OCI-LY1 (cell line): Measurements from ENCODE around the gene KIRREL3.

Experiments
- H2AFZ ChIP-seq: fragments of 200-600 bp; sonication (generic), shearing (Covaris generic); 2 replicates; pipeline ENCODE4 v1.6.0; 2014; ENCODE audit warnings: antibody characterized with exemption, mild to moderate bottlenecking, low read length
- H3F3A ChIP-seq: fragments of 200-600 bp; sonication (generic), shearing (Covaris generic); 2 replicates; pipeline ENCODE4 v1.6.0; 2014; ENCODE audit warnings: mild to moderate bottlenecking, antibody characterized with exemption, low read length, moderate library complexity; ENCODE audit not compliant: insufficient read depth
- H3K27ac ChIP-seq: fragments of 200-600 bp; sonication (generic); 2 replicates; pipeline ENCODE4 v1.5.1; 2014; ENCODE audit warnings: low read length, mixed run types, mild to moderate bottlenecking, low read depth; ENCODE audit not compliant: poor library complexity, severe bottlenecking
- H3K27me3 ChIP-seq: fragments of 200-600 bp; sonication (generic); 2 replicates; pipeline ENCODE4 v1.6.0; 2014; ENCODE audit warnings: antibody characterized with exemption, mild to moderate bottlenecking, low read length, moderate library complexity; ENCODE audit not compliant: insufficient read depth
- H3K36me3 ChIP-seq: fragments of 200-600 bp; sonication (generic); 2 replicates; pipeline ENCODE4 v1.6.1; 2014; ENCODE audit warnings: mild to moderate bottlenecking, antibody characterized with exemption, low read length, moderate library complexity, mixed read lengths; ENCODE audit not compliant: insufficient read depth
- H3K4me1 ChIP-seq: fragments of 200-600 bp; sonication (generic); 2 replicates; pipeline ENCODE4 v1.5.1; 2014; ENCODE audit warnings: mild to moderate bottlenecking, low read length, moderate library complexity; ENCODE audit not compliant: insufficient read depth, severe bottlenecking
- H3K4me2 ChIP-seq: fragments of 200-600 bp; sonication (generic), shearing (Covaris generic); 2 replicates; pipeline ENCODE4 v1.6.1; 2014; ENCODE audit warnings: low read length
- H3K4me3 ChIP-seq: fragments of 200-600 bp; sonication (generic); 2 replicates; pipeline ENCODE4 v1.5.1; 2014; ENCODE audit warnings: low read length, low read depth, mild to moderate bottlenecking, mixed read lengths; ENCODE audit not compliant: poor library complexity, severe bottlenecking
- H3K79me2 ChIP-seq: fragments of 200-600 bp; shearing (Covaris generic); 2 replicates; pipeline ENCODE4 v1.6.1; 2016; ENCODE audit warnings: mixed run types, low read length, mixed read lengths; ENCODE audit not compliant: insufficient read depth
- H3K9ac ChIP-seq: fragments of 200-600 bp; sonication (generic), shearing (Covaris generic); 2 replicates; pipeline ENCODE4 v1.6.1; 2014; ENCODE audit warnings: mild to moderate bottlenecking, low read length, mixed read lengths
- H3K9me2 ChIP-seq: fragments of 200-600 bp; sonication (generic), shearing (Covaris generic); 2 replicates; pipeline ENCODE4 v1.6.1; 2014; ENCODE audit warnings: low read depth, mild to moderate bottlenecking, low read length, mixed read lengths
- H3K9me3 ChIP-seq: fragments of 200-600 bp; shearing (Covaris generic); 2 replicates; pipeline ENCODE4 v1.6.1; 2014; ENCODE audit warnings: low read length, mixed read lengths
- H4K20me1 ChIP-seq: fragments of 200-600 bp; sonication (generic), shearing (Covaris generic); 2 replicates; pipeline ENCODE4 v1.6.0; 2016; ENCODE audit warnings: mild to moderate bottlenecking, low read length; ENCODE audit not compliant: insufficient read depth
- CTCF ChIP-seq: fragments of 200-600 bp; sonication (generic), shearing (Covaris generic); IDR thresholded peaks from 2 replicates; pipeline ENCODE4 v1.5.1; 2017; ENCODE audit warnings: mild to moderate bottlenecking, antibody characterized with exemption, low read length, moderate library complexity, mixed read lengths
- EZH2 ChIP-seq: fragments of 200-600 bp; sonication (generic), shearing (Covaris generic); IDR thresholded peaks from 2 replicates; pipeline ENCODE4 v1.8.0; 2017; ENCODE audit warnings: borderline replicate concordance, mixed run types, mild to moderate bottlenecking, antibody characterized with exemption, low read length, moderate library complexity, mixed read lengths

KIRREL3 gene

GRCh38 chr11:126602349-126602940 lies 398.1 kb downstream of the KIRREL3 start:
- no peak overlapping the region for H3K27ac ChIP-seq
- no peak overlapping the region for H3K4me2 ChIP-seq
- H3K36me3 ChIP-seq: no peaks in the 10 kb centered on the region
- H3K27me3 ChIP-seq: no peaks in the 10 kb centered on the region
- TF ChIP-seq EZH2: no peak
- TF ChIP-seq CTCF: no peak
- H3K9me2 ChIP-seq: no peaks in the 10 kb centered on the region
- no peak overlapping the region for H2AFZ ChIP-seq
- no peak overlapping the region for H3K4me3 ChIP-seq
- no peaks in the 10 kb centered on the region for H3K9me3 ChIP-seq
- no peaks in the 10 kb centered on the region for H3F3A ChIP-seq
- no peaks in the 10 kb centered on the region for H3K4me1 ChIP-seq
- H4K20me1 ChIP-seq: no peaks in the 10 kb centered on the region
- no peaks in the 10 kb centered on the region for H3K79me2 ChIP-seq
- H3K9ac ChIP-seq: no peak overlapping the region

GRCh38 chr11:126601550-126602215 lies 398.9 kb downstream of the KIRREL3 start:
- Histone ChIP-seq H3K27ac (no peak overlapping the region), H4K20me1 (no peaks in the 10 kb centered on the region), H3K9ac (no peak overlapping the region), H3F3A (no peaks in the 10 kb centered on the region), H3K9me3 (no peaks in the 10 kb centered on the region), H3K4me1 (no peaks in the 10 kb centered on the region), H3K4me2 (no peak overlapping the region), H3K79me2 (no peaks in the 10 kb centered on the region), H3K4me3 (no peak overlapping the region), H2AFZ (no peak overlapping the region), H3K27me3 (no peaks in the 10 kb centered on the region), H3K9me2 (no peaks in the 10 kb centered on the region), H3K36me3 (no peaks in the 10 kb centered on the region)
- TF ChIP-seq EZH2 (no peak), CTCF (no peak)

GRCh38 chr11:126601136-126601535 lies 399.4 kb downstream of the KIRREL3 start:
- Histone ChIP-seq H3K79me2 (no peaks in the 10 kb centered on the region), H2AFZ (no peak overlapping the region), H3K4me2 (no peak overlapping the region), H3F3A (no peaks in the 10 kb centered on the region), H3K4me3 (no peak overlapping the region), H3K4me1 (no peaks in the 10 kb centered on the region), H3K9ac (no peak overlapping the region), H3K36me3 (no peaks in the 10 kb centered on the region), H3K9me2 (no peaks in the 10 kb centered on the region), H4K20me1 (no peaks in the 10 kb centered on the region), H3K27me3 (no peaks in the 10 kb centered on the region), H3K9me3 (no peaks in the 10 kb centered on the region), H3K27ac (no peak overlapping the region)
- no peak for TF ChIP-seq CTCF
- no peak for TF ChIP-seq EZH2
